SU-DHL-6 (cell line): ENCODE data around the gene ADIRF.

ENCODE experiments used
- H2AFZ ChIP-seq: fragments of 200-600 bp; sonication (generic); 2 replicates; pipeline ENCODE4 v1.6.1; 2014; ENCODE audit warnings: low read depth, mild to moderate bottlenecking, moderate library complexity, mixed read lengths, antibody characterized with exemption, low read length; ENCODE audit not compliant: severe bottlenecking
- H3F3A ChIP-seq: fragments of 200-600 bp; shearing (Covaris generic); 2 replicates; pipeline ENCODE4 v1.6.0; 2016; ENCODE audit warnings: antibody characterized with exemption, mild to moderate bottlenecking; ENCODE audit not compliant: insufficient read depth
- H3K27ac ChIP-seq: fragments of 200-600 bp; sonication (generic); 2 replicates; pipeline ENCODE4 v1.5.1; 2016; ENCODE audit warnings: low read depth, mild to moderate bottlenecking, low read length, moderate library complexity, mixed read lengths
- H3K27me3 ChIP-seq: fragments of 200-600 bp; sonication (generic), shearing (Covaris generic); 2 replicates; pipeline ENCODE4 v1.6.0; 2014; ENCODE audit warnings: mild to moderate bottlenecking, low read length
- H3K36me3 ChIP-seq: fragments of 200-600 bp; sonication (generic); 2 replicates; pipeline ENCODE4 v1.6.1; 2014; ENCODE audit warnings: mild to moderate bottlenecking, low read length, mixed read lengths
- H3K4me2 ChIP-seq: fragments of 300-600, 200-600 bp; shearing (Covaris generic), sonication (generic); 2 replicates; pipeline ENCODE4 v1.6.0; 2014; ENCODE audit warnings: low read length, low read depth, mild to moderate bottlenecking; ENCODE audit not compliant: poor library complexity, severe bottlenecking
- H3K4me3 ChIP-seq: fragments of 200-600 bp; sonication (generic); 2 replicates; pipeline ENCODE4 v1.5.1; 2014; ENCODE audit warnings: antibody characterized with exemption, low read length, mild to moderate bottlenecking, mixed read lengths; ENCODE audit not compliant: insufficient read depth, poor library complexity, severe bottlenecking
- H3K79me2 ChIP-seq: fragments of 200-600 bp; sonication (generic); 2 replicates; pipeline ENCODE4 v1.6.1; 2014; ENCODE audit warnings: mild to moderate bottlenecking, low read length, moderate library complexity; ENCODE audit not compliant: insufficient read depth
- H3K9ac ChIP-seq: fragments of 200-600 bp; sonication (generic); 2 replicates; pipeline ENCODE4 v1.7.0; 2014; ENCODE audit warnings: mild to moderate bottlenecking, low read length
- H3K9me2 ChIP-seq: fragments of 200-600 bp; sonication (generic); replicated peaks from 2 replicates; pipeline ENCODE4 v1.6.1; 2014; ENCODE audit warnings: low read length; ENCODE audit not compliant: insufficient read depth
- H3K9me3 ChIP-seq: fragments of 200-600 bp; sonication (generic); 2 replicates; pipeline ENCODE4 v1.6.1; 2014; ENCODE audit warnings: low read length, mixed read lengths; ENCODE audit not compliant: insufficient read depth
- H4K20me1 ChIP-seq: fragments of 200-600 bp; sonication (generic); 2 replicates; pipeline ENCODE4 v1.6.1; 2014; ENCODE audit warnings: low read depth, mild to moderate bottlenecking, antibody characterized with exemption, low read length, moderate library complexity, mixed read lengths
- CTCF ChIP-seq: fragments of 200-600 bp; sonication (generic); IDR thresholded peaks from one replicate; pipeline ENCODE4 v1.5.1; 2017; ENCODE audit warnings: antibody characterized with exemption, mild to moderate bottlenecking, low read length, moderate library complexity; ENCODE audit not compliant: insufficient read depth, poor library complexity, severe bottlenecking
- EZH2phosphoT487 ChIP-seq: fragments of 200-600 bp; sonication (generic), shearing (Covaris generic); conservative IDR thresholded peaks from 2 replicates; pipeline ENCODE4 v1.6.1; 2018; ENCODE audit warnings: mild to moderate bottlenecking, antibody characterized with exemption, low read length, moderate library complexity, mixed read lengths

ADIRF gene

GRCh38 chr10:86968271-86968993 is at the start of gene ADIRF:
TSS of gene ADIRF (plus strand) at chr10:86968482. CDS start at chr10:86968545, 63 bp downstream.
- TF ChIP-seq CTCF: no peak
- TF ChIP-seq EZH2phosphoT487: no peak
- Histone ChIP-seq H3K4me3 (no peak within 1 kb of the TSS), H3K9ac (no peak within 1 kb of the TSS), H3F3A (no peaks in the 10 kb centered on the region), H3K9me3 (no peaks in the 10 kb centered on the region), H3K9me2 (no peaks in the 10 kb centered on the region), H3K79me2 (no peaks in the 10 kb centered on the region), H3K36me3 (no peaks in the 10 kb centered on the region), H4K20me1 (no peaks in the 10 kb centered on the region), H3K27ac (no peak within 1 kb of the TSS), H2AFZ (no peak within 1 kb of the TSS), H3K4me2 (no peak within 1 kb of the TSS), H3K27me3 (no peaks in the 10 kb centered on the region)

GRCh38 chr10:86922553-86922961 is 45.7 kb upstream of the ADIRF start:
- H3K79me2 ChIP-seq: no peaks in the 10 kb centered on the region
- no peaks in the 10 kb centered on the region for H3K9me2 ChIP-seq
- no peak overlapping the region for H3K9ac ChIP-seq
- no peak overlapping the region for H2AFZ ChIP-seq
- H3K4me3 ChIP-seq: no peak overlapping the region
- no peaks in the 10 kb centered on the region for H4K20me1 ChIP-seq
- H3K27ac ChIP-seq: no peak overlapping the region
- H3K36me3 ChIP-seq: peaks cover 5% of the 10 kb centered on the region; the same call in 1 of the 2 replicates
- no peaks in the 10 kb centered on the region for H3K27me3 ChIP-seq
- no peaks in the 10 kb centered on the region for H3F3A ChIP-seq
- H3K9me3 ChIP-seq: no peaks in the 10 kb centered on the region
- no peak overlapping the region for H3K4me2 ChIP-seq
- no peak for TF ChIP-seq EZH2phosphoT487
- no peak for TF ChIP-seq CTCF

GRCh38 chr10:86929468-86930380 is 38.6 kb upstream of the ADIRF start:
- Histone ChIP-seq H3K27ac (no peak overlapping the region), H3K4me3 (no peak overlapping the region), H4K20me1 (no peaks in the 10 kb centered on the region), H3K4me2 (no peak overlapping the region), H3K9ac (no peak overlapping the region), H2AFZ (no peak overlapping the region), H3K9me3 (no peaks in the 10 kb centered on the region), H3K79me2 (no peaks in the 10 kb centered on the region), H3K27me3 (no peaks in the 10 kb centered on the region), H3F3A (no peaks in the 10 kb centered on the region), H3K36me3 (peaks cover 5% of the 10 kb centered on the region; the same call in 1 of the 2 replicates), H3K9me2 (no peaks in the 10 kb centered on the region)
- TF ChIP-seq EZH2phosphoT487: no peak
- TF ChIP-seq CTCF: no peak
